ENCODE data around the gene DIDO1.

The DIDO1 gene

GRCh38 chr20:62949962-62950361, 23.7 kb upstream of the DIDO1 start:
- DNase-seq: no peak

GRCh38 chr20:62949153-62949821, 23.0 kb upstream of the DIDO1 start:
- no peak for DNase-seq

- DNase-seq: no peak
Observed at GRCh38 chr20:62947532-62948300, 21.4 kb upstream of the DIDO1 start.

GRCh38 chr20:62946918-62947317, 20.6 kb upstream of the DIDO1 start:
- no peak for DNase-seq

- DNase-seq: no peak
Observed at GRCh38 chr20:62945771-62946339, 19.6 kb upstream of the DIDO1 start.

- DNase-seq: no peak
Observed at GRCh38 chr20:62944746-62945145, 18.4 kb upstream of the DIDO1 start.

GRCh38 chr20:62944184-62944583, 17.9 kb upstream of the DIDO1 start:
- no peak for DNase-seq

GRCh38 chr20:62943396-62943795, 17.1 kb upstream of the DIDO1 start:
- DNase-seq: no peak

- DNase-seq: no peak
Observed at GRCh38 chr20:62942456-62942855, 16.2 kb upstream of the DIDO1 start.

GRCh38 chr20:62941792-62942191, 15.5 kb upstream of the DIDO1 start:
- DNase-seq: no peak

- DNase-seq: no peak
Observed at GRCh38 chr20:62940875-62941274, 14.6 kb upstream of the DIDO1 start.

- DNase-seq: no peak
Observed at GRCh38 chr20:62938105-62938888, 12.0 kb upstream of the DIDO1 start, which contains the start of gene GID8. Gene GID8 (plus strand): TSS chr20:62938147. CDS start chr20:62941503, 3,356 bp downstream.

- DNase-seq: no peak
Observed at GRCh38 chr20:62937268-62938104, 11.2 kb upstream of the DIDO1 start.

GRCh38 chr20:62935968-62936585, 9.8 kb upstream of the DIDO1 start:
- no peak for DNase-seq

- no peak for DNase-seq
Observed at GRCh38 chr20:62935204-62935967, 9.1 kb upstream of the DIDO1 start.

- no peak for DNase-seq
Observed at GRCh38 chr20:62933966-62934365, 7.7 kb upstream of the DIDO1 start.

GRCh38 chr20:62931464-62931863, 5.2 kb upstream of the DIDO1 start:
- DNase-seq: no peak

- DNase-seq: no peak
Observed at GRCh38 chr20:62929051-62929538, 2.8 kb upstream of the DIDO1 start.

- no peak for DNase-seq
Observed at GRCh38 chr20:62928246-62928939, 2.1 kb upstream of the DIDO1 start.

GRCh38 chr20:62927128-62927705, 912 bp upstream of the DIDO1 start:
- DNase-seq: no peak
